Kidney (tissue), 14 donors: Measurements from ENCODE around the gene KIAA1328. TPM values are rescaled to one million over a fixed set of nuclear protein-coding genes. Genes with fewer than 3 reads are reported as not detected.
A peak's percentile ranks its signal among the peaks of the same experiment; 100 is the strongest.

Source experiments
- DNase-seq, 5 donors: peaks; one replicate each; pipeline ENCODE4 v3.0.0-alpha.2; 2013 to 2020
- FAIRE-seq: peaks from 2 replicates; lab custom pipeline; 2012; peaks lifted over from hg19 to GRCh38; lab: Jason Lieb, UNC
- H3K27ac ChIP-seq, 2 donors: one replicate each; pipeline ENCODE4 v1.7.0; 2013; ENCODE audit warnings: low read depth in 2 of 2, low read length in 2 of 2, inconsistent platforms in 1 of 2
- H3K27me3 ChIP-seq: one replicate; pipeline ENCODE4 v1.7.1; 2013; ENCODE audit warnings: low read length, inconsistent platforms; ENCODE audit not compliant: control insufficient read depth, insufficient read depth
- H3K36me3 ChIP-seq, 3 donors: one replicate each; pipeline versions ENCODE4 v1.7.0 to v1.7.1; 2013; ENCODE audit warnings: low read length in 3 of 3, control low read depth in 1 of 3, inconsistent platforms in 1 of 3; ENCODE audit not compliant: insufficient read depth in 3 of 3, control insufficient read depth in 2 of 3
- H3K4me1 ChIP-seq, 3 donors: one replicate each; pipeline versions ENCODE4 v1.7.0 to v1.7.1; 2013; ENCODE audit warnings: low read length in 3 of 3, inconsistent platforms in 1 of 3, low read depth in 1 of 3; ENCODE audit not compliant: control insufficient read depth in 2 of 3, insufficient read depth in 2 of 3
- H3K4me3 ChIP-seq, 3 donors: one replicate each; pipeline versions ENCODE4 v1.7.0 to v1.8.1; 2013; ENCODE audit warnings: low read length in 3 of 3, control low read depth in 1 of 3, inconsistent platforms in 1 of 3
- H3K9ac ChIP-seq, 3 donors: one replicate each; pipeline versions ENCODE4 v1.7.0 to v1.7.1; 2013; ENCODE audit warnings: low read length in 3 of 3, control low read depth in 1 of 3, inconsistent platforms in 1 of 3
- H3K9me3 ChIP-seq, 3 donors: one replicate each; pipeline versions ENCODE4 v1.7.0 to v1.7.1; 2013; ENCODE audit warnings: low read length in 3 of 3, control low read depth in 1 of 3, inconsistent platforms in 1 of 3; ENCODE audit not compliant: control insufficient read depth in 2 of 3, insufficient read depth in 1 of 3
- CTCF ChIP-seq: IDR thresholded peaks from 3 replicates; pipeline ENCODE4 v1.5.1; 2012; ENCODE audit warnings: mild to moderate bottlenecking, moderate library complexity, borderline replicate concordance; ENCODE audit not compliant: insufficient read depth; ENCODE audit errors: extremely low read depth
- intact Hi-C: fragments of 100-400 bp; cut with DNase I; formaldehyde crosslinking; loops from one replicate; pipeline ENCODE4 v1.11.1; 2022
- polyA plus RNA-seq: library from polyadenylated mRNA; stranded (reverse); fragments of 350-450 nt; fragmentation: Illumina TruSeq; extraction: RNeasy Lipid Tissue Mini Kit (QIAGEN cat#74804); gene quantifications from one replicate; pipeline ENCODE4 v1.2.3, GENCODE V29; 2014; ENCODE audit warnings: low read depth, low replicate concordance; ENCODE audit not compliant: insufficient read depth
- total RNA-seq: library from RNA; stranded (reverse); fragmentation: NEBNext Ultra II Directional; extraction: Animal tissue kit (Norgen Biotek cat#: 25700); gene quantifications from one replicate; pipeline ENCODE4 v1.2.1, GENCODE V29; 2021
- donor health status: control.
- donor health status: control.
- donor health status: control.
- donor health status: control.
- donor health status: control.
- donor health status: DM: yes; HTN: yes; CAD: no.
- donor health status: Normal renal cell carcinoma (clear cell type).

The KIAA1328 gene
- total and polyA plus RNA-seq, 2 donors from 2014 or later, result 2.7 to 11.6 TPM

GRCh38 chr18:37264956-37265355 is 436.0 kb downstream of the KIAA1328 start:
- Histone ChIP-seq H3K36me3 (no peaks in the 10 kb centered on the region), H3K9ac (no peak overlapping the region), H3K27me3 (no peaks in the 10 kb centered on the region), H3K4me1 (no peaks in the 10 kb centered on the region), H3K4me3 (no peak overlapping the region), H3K9me3 (no peaks in the 10 kb centered on the region), H3K27ac (no peak overlapping the region)
- FAIRE-seq (no peak), DNase-seq (peak in 1 of 5 donors; percentile 16)
- TF ChIP-seq CTCF, result no peak
- intact Hi-C loops, result no loop called here

GRCh38 chr18:37265382-37265781 is 436.5 kb downstream of the KIAA1328 start:
- FAIRE-seq (no peak), DNase-seq (peak in 1 of 5 donors; percentile 13)
- Histone ChIP-seq H3K27ac (no peak overlapping the region), H3K4me3 (no peak overlapping the region), H3K9ac (no peak overlapping the region), H3K4me1 (no peaks in the 10 kb centered on the region), H3K27me3 (no peaks in the 10 kb centered on the region), H3K9me3 (no peaks in the 10 kb centered on the region), H3K36me3 (no peaks in the 10 kb centered on the region)
- TF ChIP-seq CTCF, result no peak
- intact Hi-C loops, result no loop called here

- Histone ChIP-seq H3K4me1 (no peaks in the 10 kb centered on the region), H3K9me3 (no peaks in the 10 kb centered on the region), H3K4me3 (no peak overlapping the region), H3K9ac (no peak overlapping the region), H3K36me3 (no peaks in the 10 kb centered on the region), H3K27ac (no peak overlapping the region), H3K27me3 (no peaks in the 10 kb centered on the region)
- DNase-seq, result no peak
- no peak for TF ChIP-seq CTCF
- intact Hi-C loops, result no loop called here
- FAIRE-seq, result no peak
Measured at GRCh38 chr18:37266290-37266689, 437.4 kb downstream of the KIAA1328 start.
